GM19467 (cell line): ENCODE measurements around the gene VGLL4.
"Not testable (repeated sequence)": the region's sequence is repeated elsewhere in the genome, so short reads cannot be mapped to it uniquely, and the experiment has no call there.

Experiments
- ATAC-seq: cut with Tn5 transposase; IDR thresholded peaks from one replicate; pipeline ENCODE4 v1.9.1; 2021; ENCODE audit warnings: mild to moderate bottlenecking, moderate library complexity; ENCODE audit not compliant: unreplicated experiment

Gene VGLL4

DNA sequence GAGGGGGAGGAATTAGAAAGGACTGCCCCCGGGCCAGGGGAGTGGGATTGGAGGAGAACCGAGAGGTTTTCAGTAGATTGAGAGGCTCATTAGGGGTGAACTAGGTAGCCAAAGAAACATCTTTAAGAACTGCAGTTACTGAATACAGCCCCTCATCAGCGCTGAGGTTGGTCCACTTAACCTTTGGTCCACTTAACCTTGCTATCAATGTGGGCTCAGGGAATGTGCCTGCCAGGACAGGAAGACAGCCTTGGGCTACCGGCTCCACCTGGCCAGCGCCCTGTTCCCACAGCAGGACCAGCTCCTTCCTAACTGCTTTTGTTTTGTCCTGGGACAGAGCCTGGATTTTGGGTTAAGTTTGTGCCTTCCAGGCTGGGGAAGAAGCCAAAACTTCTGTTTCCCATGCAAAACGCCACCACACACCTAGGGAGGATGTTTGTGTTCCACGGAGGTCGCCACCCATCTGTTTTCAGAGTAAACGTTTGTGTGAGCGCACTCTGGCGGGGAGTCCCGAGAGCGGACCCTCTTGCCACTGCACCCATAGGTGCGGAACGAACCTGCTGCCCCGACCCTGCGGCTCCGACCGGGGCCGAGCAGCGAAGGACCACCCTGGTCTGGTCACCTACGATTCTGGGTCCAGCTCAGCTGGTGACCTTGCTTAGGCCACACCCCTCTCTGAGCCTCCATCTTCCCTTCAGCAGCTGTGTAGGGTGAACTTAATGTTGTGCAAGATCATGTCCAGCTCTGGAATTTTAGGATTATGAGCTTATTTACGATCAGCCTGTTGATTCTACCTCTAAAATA, 107.4 kb downstream of the VGLL4 start:
- no peak for ATAC-seq

DNA sequence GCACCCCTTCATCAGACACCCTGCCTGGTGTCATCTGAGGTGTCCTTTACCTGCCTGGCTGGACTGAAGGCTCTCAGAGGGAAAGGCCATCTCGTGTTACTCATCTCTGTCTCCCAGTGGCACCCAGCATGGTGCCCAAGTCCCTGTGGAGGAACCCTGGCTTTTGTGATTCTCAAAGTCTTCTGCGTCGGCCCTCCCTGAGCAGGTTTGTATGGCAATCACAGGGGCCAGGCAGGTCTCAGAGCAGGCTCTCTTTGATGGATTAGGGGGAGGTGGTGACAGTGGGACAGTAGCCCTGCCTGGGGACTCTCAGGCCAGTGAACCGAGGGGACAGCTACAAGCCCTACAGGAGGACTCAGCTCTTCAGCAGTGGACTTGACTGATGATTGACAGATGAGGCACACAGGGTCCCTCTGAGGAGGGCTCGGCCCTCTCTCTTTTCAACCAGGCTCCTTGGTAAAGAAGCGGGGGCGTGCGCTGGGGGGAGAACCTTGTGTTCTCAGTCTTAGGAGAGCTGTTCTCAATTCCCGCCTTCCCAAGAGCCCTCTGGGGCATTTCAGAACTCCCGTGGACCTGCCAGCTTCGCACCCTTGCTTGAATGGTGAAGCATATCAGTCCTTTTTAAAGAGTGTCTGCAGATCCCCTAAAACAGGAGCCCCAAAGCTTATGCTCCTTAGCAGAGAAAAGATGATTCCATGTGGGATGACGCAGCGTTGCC, 108.3 kb downstream of the VGLL4 start:
- no peak for ATAC-seq

- ATAC-seq = no peak
Observed at GRCh38 chr3:11534793-11535101, 109.0 kb downstream of the VGLL4 start.

DNA sequence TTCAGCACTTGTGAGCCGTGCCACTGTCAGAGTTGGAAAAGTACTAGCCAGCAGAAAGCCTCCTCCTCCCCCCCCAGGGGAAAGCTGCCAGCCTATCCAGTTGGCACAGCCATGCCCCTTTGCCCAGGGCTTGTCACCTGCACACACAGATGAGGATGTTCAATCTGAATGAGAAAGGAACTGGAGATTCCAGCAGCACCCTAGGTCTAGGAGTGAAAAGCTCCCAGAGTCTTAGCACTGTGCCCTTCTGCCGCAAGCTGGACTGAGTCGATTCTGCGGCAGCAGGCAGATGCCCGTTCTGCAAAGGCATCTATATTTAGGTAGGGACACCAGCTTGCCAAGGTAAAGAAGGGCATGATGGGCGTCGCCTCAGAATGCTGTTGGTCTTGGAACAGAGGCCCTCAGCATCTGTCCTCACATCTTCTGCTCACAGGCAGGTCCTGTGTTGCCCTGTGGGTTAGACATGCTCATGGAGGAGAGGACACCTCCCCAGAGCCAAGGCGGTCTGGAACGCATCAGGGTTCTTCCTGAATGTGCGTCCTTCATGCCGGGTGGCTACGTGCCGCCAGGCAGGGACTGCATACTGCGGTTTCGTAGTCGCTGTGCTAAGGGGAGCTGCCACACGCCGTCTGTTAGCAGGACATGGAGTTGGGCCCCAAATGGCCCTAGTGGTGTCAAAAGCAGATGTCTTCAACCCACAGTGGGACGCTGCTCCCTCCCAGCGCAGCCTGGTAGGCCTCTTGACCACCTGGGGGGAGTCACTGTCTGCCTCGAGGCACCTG, 109.5 kb downstream of the VGLL4 start:
- ATAC-seq = no peak

DNA sequence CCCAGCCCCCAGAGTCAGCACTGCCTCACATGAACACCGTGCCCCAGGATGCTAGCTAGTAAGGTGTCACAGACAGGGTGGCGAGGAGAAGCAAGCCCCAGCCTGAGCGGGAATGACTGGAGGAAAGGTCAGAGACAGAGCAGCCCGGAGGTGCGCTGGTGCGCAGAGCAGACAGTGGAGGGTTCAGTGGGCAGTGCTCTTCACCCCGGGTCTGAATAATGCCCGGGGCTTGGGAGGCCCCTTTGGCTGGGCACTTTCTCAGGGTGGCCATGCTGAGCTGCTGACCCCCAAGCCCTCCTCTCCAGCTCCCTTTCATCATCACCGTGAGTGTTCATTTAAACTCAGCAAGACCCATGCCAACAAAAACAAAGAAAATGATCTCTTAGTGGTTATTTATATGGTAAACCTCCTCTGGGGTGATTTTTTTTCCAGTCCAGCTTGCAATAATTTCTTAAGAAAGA, 110.8 kb downstream of the VGLL4 start:
- ATAC-seq = no peak

DNA sequence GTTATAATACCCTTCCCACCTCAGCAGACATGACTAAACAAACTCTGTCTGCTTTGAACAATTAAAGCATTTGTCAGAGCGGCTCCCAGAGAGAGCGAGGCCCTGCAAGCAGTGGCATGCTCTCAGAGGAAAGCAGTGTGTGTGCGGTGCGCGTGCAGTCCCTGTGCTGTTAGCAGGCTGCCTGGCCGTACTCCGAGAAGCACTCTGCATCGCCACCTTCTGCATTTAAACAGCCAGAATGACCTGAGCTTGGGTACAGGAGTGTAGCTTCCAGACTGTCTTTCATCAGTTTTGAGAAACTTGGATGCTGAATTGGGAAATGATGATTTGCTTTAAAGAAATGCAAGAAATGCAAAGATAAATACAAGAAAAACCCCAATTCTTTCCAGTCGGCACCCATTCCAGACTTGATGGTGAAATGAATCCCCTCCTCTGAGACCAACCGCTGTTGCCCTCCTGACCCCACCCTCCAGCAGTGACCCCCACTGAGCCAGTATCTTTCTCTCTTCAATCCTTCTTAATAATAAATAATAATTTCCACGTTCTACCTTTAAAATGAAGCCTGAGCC, 113.5 kb downstream of the VGLL4 start:
- no peak for ATAC-seq

- ATAC-seq = no peak
Observed at GRCh38 chr3:11529281-11529680, 114.4 kb downstream of the VGLL4 start.

GRCh38 chr3:11526121-11526520, 117.6 kb downstream of the VGLL4 start:
- not testable (repeated sequence) for ATAC-seq

GRCh38 chr3:11523572-11524101, 120.1 kb downstream of the VGLL4 start:
- ATAC-seq = no peak

GRCh38 chr3:11522953-11523571, 120.7 kb downstream of the VGLL4 start:
- ATAC-seq = no peak

DNA sequence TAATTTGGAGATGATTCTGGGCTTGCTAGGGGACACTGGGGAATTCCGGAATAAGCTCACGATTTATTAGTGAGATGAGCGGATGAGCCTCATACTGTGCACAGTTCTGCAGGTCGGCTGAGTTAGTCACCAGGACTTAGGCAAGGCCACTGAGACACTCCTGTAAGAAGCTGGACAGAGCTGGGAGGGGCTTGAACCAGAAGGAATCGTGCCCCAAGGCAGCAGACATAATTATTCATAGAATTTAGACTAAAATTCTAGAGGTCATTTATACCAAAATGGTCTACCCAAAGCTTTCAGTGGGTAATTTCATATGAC, 121.4 kb downstream of the VGLL4 start:
- no peak for ATAC-seq

GRCh38 chr3:11521167-11521566, 122.5 kb downstream of the VGLL4 start:
- no peak for ATAC-seq

DNA sequence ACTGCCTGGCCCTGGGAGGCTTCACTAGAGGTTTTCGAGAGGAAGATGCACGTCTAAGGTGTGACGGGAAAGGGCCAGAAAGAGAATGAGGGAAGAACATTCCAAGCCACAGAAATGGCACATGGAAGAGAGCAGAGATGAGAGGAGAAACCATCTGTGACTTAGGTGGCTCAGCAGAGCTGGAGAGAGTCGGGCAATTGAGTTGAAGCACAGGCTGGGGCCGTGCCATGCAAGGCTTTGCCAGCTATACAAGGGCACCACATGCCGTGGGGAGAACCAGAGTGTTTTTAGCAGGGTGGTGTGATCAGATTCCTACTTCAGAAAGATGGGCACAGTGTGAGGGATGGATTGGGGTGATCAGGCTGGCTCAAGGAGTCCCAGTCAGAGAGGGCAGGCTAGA, 126.1 kb downstream of the VGLL4 start:
- no peak for ATAC-seq

DNA sequence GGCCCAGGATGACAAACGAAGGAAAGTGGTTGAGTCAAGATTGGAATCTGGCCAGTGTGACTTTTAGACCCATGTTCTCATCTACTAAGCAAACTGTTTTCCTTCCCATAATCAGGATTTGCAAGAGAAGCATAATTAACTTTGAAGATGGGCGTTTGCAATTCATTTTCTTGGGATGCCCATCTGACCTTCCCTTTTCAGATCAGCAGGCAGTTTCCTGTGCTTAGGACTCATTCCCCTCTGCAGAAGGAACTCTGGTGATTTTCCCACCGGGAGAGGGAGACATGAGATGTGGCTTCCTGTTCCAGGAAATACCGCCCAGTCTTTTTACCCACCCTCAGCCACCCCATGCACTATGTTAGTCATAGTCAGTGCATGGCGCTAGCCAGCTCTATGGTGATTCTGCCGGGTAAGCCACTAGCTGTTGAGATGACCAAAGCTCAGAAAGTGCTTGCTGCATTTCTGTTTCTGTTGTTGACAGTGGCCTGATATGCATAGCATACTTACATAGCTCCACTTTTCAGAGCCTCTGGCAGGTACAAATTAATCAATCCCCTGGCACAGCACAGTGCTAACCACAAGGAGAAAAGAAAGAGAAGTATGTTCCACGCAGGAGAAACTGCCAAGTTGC, 129.4 kb downstream of the VGLL4 start:
- ATAC-seq = no peak

DNA sequence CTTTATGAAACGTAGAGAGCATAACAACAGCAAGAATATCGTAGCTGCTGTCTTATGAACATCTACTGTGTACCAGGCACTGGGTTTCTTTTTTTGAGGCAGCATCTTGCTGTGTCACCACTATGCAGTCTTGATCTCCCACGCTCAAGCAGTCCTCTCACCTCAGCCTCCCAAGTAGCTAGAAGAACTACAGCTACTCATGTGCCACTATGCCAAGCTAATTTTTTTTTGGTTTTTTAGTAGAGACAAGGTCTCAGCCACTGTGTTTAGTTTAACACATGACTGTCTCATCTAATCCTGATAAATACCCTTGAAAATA, 129.9 kb downstream of the VGLL4 start:
- ATAC-seq = no peak

- ATAC-seq = not testable (repeated sequence)
Observed at GRCh38 chr3:11513125-11513816, 130.4 kb downstream of the VGLL4 start.

DNA sequence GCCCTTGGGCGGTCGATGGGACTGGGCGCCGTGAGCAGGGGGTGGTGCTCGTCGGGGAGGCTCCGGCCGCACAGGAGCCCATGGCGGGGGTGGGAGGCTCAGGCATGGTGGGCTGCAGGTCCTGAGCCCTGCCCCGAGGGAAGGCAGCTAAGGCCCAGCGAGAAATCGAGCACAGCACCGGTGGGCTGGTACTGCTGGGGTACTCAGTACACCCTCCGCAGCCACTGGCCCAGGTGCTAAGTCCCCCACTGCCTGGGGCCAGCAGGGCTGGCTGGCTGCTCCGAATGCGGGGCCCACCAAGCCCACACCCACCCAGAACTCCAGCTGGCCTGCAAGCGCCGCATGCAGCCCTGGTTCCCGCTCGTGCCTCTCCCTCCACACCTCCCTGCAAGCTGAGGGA, 132.1 kb downstream of the VGLL4 start:
- ATAC-seq = not testable (repeated sequence)

DNA sequence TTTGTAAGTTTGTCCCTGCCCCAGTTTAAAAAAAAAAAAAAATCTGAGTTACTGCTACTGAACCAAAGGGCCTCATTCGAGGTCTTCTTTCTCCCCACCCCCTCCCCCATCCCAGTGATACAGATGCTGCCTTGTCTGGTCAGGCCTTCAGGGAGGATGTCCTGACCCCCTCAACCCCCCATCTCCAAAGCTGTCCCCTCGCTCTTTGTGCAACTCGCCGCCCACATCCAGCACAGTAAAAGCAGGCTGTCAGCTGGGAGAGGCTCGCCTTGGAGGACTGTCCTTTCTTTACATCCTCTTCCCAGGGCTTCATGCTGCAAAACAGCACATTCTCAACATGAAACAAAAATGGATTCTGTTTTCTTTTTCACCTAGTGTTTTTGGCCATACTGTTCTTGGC, 133.4 kb downstream of the VGLL4 start:
- ATAC-seq = no peak

- ATAC-seq = no peak
Observed at GRCh38 chr3:11510001-11510340, 133.7 kb downstream of the VGLL4 start.
